WTC11 (cell line): ENCODE data around the gene NLGN1. TPM values are rescaled to one million over a fixed set of nuclear protein-coding genes. Genes with fewer than 3 reads are reported as not detected.

Experiments
- ATAC-seq: fragments of 200-7000 bp; cut with Tn5 transposase; 2 replicates; pipeline ENCODE4 v1.10.0; 2021; ENCODE audit warnings: mild to moderate bottlenecking, moderate library complexity
- CTCF ChIA-PET: fragments of 300-600 bp; sonication (Branson Sonifier 250); formaldehyde crosslinking; loops from one replicate; lab custom pipeline; 2021; ENCODE audit warnings: antibody characterized with exemption; lab: Charles Lee
- POLR2A ChIA-PET: fragments of 350-600 bp; sonication (Branson Sonifier 250); formaldehyde crosslinking; loops from one replicate; lab custom pipeline; 2021; ENCODE audit warnings: antibody characterized with exemption; lab: Charles Lee
- DNase-seq: peaks from one replicate; pipeline ENCODE4 v3.0.0; 2021; ENCODE audit warnings: low spot score
- H3K27ac Mint-ChIP-seq: 2 replicates; pipeline ENCODE4 v1.8.0; 2021; ENCODE audit warnings: mixed read lengths
- H3K27me3 Mint-ChIP-seq: 2 replicates; pipeline ENCODE4 v1.8.0; 2021; ENCODE audit warnings: low read depth, mild to moderate bottlenecking, moderate library complexity, mixed read lengths
- H3K36me3 Mint-ChIP-seq: 2 replicates; pipeline ENCODE4 v1.8.0; 2021; ENCODE audit warnings: mixed read lengths
- H3K4me1 Mint-ChIP-seq: 2 replicates; pipeline ENCODE4 v1.8.0; 2022; ENCODE audit warnings: mixed read lengths
- H3K4me3 Mint-ChIP-seq: 2 replicates; pipeline ENCODE4 v1.8.0; 2021; ENCODE audit warnings: mild to moderate bottlenecking, moderate library complexity, mixed read lengths
- H3K9me3 Mint-ChIP-seq: 2 replicates; pipeline ENCODE4 v1.8.0; 2021; ENCODE audit warnings: mixed read lengths
- CBFB ChIP-seq: sonication (generic); formaldehyde crosslinking; IDR thresholded peaks from 2 replicates; pipeline ENCODE4 v1.8.1; 2022; ENCODE audit warnings: mild to moderate bottlenecking, low read depth, missing genetic modification reagents
- E2F1 ChIP-seq: sonication (generic); formaldehyde crosslinking; IDR thresholded peaks from 2 replicates; pipeline ENCODE4 v1.8.0; 2022; ENCODE audit warnings: mild to moderate bottlenecking, missing genetic modification reagents
- FOXK1 ChIP-seq: sonication (generic); formaldehyde crosslinking; IDR thresholded peaks from 2 replicates; pipeline ENCODE4 v1.8.0; 2022; ENCODE audit warnings: mild to moderate bottlenecking, moderate library complexity, missing genetic modification reagents
- HMGXB4 ChIP-seq: sonication (generic); formaldehyde crosslinking; IDR thresholded peaks from 2 replicates; pipeline ENCODE4 v1.8.1; 2023; ENCODE audit warnings: mild to moderate bottlenecking, moderate library complexity, missing genetic modification reagents
- IRF2 ChIP-seq: sonication (generic); formaldehyde crosslinking; IDR thresholded peaks from 2 replicates; pipeline ENCODE4 v1.8.0; 2022; ENCODE audit warnings: low read depth, missing genetic modification reagents, borderline replicate concordance
- OVOL2 ChIP-seq: fragments of 250-450 bp; sonication (Bioruptor Pico); IDR thresholded peaks from 2 replicates; pipeline ENCODE4 v1.9.0; 2021; ENCODE audit warnings: mild to moderate bottlenecking, borderline replicate concordance
- PRDM15 ChIP-seq: sonication (generic); formaldehyde crosslinking; IDR thresholded peaks from 2 replicates; pipeline ENCODE4 v1.8.0; 2022; ENCODE audit warnings: missing genetic modification reagents
- PRRX2 ChIP-seq: fragments of 250-450 bp; sonication (Bioruptor Pico); IDR thresholded peaks from 2 replicates; pipeline ENCODE4 v1.8.0; 2021; ENCODE audit warnings: mild to moderate bottlenecking
- RELA ChIP-seq: sonication (generic); formaldehyde crosslinking; IDR thresholded peaks from 2 replicates; pipeline ENCODE4 v1.8.1; 2022; ENCODE audit warnings: missing genetic modification reagents, mild to moderate bottlenecking, borderline replicate concordance
- SOX15 ChIP-seq: fragments of 250-450 bp; sonication (Bioruptor Pico); IDR thresholded peaks from 2 replicates; pipeline ENCODE4 v1.9.0; 2021; ENCODE audit warnings: mild to moderate bottlenecking
- SP1 ChIP-seq: sonication (generic); formaldehyde crosslinking; conservative IDR thresholded peaks from 2 replicates; pipeline ENCODE4 v1.8.1; 2022; ENCODE audit warnings: missing genetic modification reagents
- ZNF232 ChIP-seq: sonication (generic); formaldehyde crosslinking; IDR thresholded peaks from 2 replicates; pipeline ENCODE4 v1.8.0; 2022; ENCODE audit warnings: mild to moderate bottlenecking, missing genetic modification reagents
- ZNF263 ChIP-seq: sonication (generic); formaldehyde crosslinking; IDR thresholded peaks from 2 replicates; pipeline ENCODE4 v1.8.1; 2022; ENCODE audit warnings: low read depth, mild to moderate bottlenecking, moderate library complexity, missing genetic modification reagents
- ZNF317 ChIP-seq: sonication (generic); formaldehyde crosslinking; IDR thresholded peaks from 2 replicates; pipeline ENCODE4 v1.8.1; 2023; ENCODE audit warnings: low read depth, mild to moderate bottlenecking, moderate library complexity, missing genetic modification reagents, borderline replicate concordance
- ZNF396 ChIP-seq: fragments of 250-450 bp; sonication (Bioruptor Pico); IDR thresholded peaks from 2 replicates; pipeline ENCODE4 v1.8.0; 2021; ENCODE audit warnings: mild to moderate bottlenecking, moderate library complexity, borderline replicate concordance
- ZNF416 ChIP-seq: fragments of 250-450 bp; sonication (Bioruptor Pico); IDR thresholded peaks from 2 replicates; pipeline ENCODE4 v1.9.0; 2021; ENCODE audit warnings: mild to moderate bottlenecking, inconsistent platforms
- total RNA-seq: library from RNA; stranded (reverse); gene quantifications from 3 replicates; pipeline ENCODE4 v1.2.3, GENCODE V29; 2021
- TF ChIP-seq, protein P1 (sequence below): sonication (generic); formaldehyde crosslinking; IDR thresholded peaks from 2 replicates; pipeline ENCODE4 v1.8.1; 2022; ENCODE audit warnings: low read depth, missing genetic modification reagents, borderline replicate concordance
- TF ChIP-seq, protein P2 (sequence below): sonication (generic); formaldehyde crosslinking; IDR thresholded peaks from 2 replicates; pipeline ENCODE4 v1.8.1; 2022; ENCODE audit warnings: mild to moderate bottlenecking, moderate library complexity, missing genetic modification reagents
- TF ChIP-seq, protein P3 (sequence below): sonication (generic); formaldehyde crosslinking; IDR thresholded peaks from 2 replicates; pipeline ENCODE4 v1.8.1; 2023; ENCODE audit warnings: mild to moderate bottlenecking, missing genetic modification reagents
- TF ChIP-seq, protein P4 (sequence below): sonication (generic); formaldehyde crosslinking; IDR thresholded peaks from 2 replicates; pipeline ENCODE4 v1.8.0; 2023; ENCODE audit warnings: missing genetic modification reagents, mild to moderate bottlenecking, borderline replicate concordance

NLGN1 gene
- total RNA-seq, 1 experiment from 2014 or later: 12.4 TPM

DNA sequence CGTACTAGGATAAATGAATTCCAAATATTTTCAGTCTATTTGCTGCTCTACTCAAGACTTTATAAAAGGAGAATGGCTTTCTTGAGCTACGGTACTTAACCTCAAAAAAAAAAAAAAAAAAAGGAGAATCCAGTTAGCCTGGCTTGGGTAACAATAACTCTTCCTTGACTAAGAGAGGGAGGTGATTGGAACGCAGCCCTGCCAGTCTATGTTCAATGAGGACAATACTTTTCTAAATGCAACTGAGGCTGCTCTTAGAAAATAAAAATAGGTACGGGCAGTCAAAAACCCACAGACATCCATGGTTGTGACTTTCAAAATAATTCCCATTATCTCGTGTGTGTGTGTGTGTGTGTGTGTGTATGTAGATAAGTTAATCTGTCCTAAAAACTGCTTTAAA, 799.9 kb downstream of the NLGN1 start:
- H3K27me3 Mint-ChIP-seq: no peaks in the 10 kb centered on the region
- no peak overlapping the region for H3K4me3 Mint-ChIP-seq
- no peaks in the 10 kb centered on the region for H3K36me3 Mint-ChIP-seq
- no peak for ATAC-seq
- TF ChIP-seq HMGXB4 (CRISPR knock-in tag) (no peak), E2F1 (CRISPR knock-in tag) (no peak), ZNF317 (CRISPR knock-in tag) (no peak), OVOL2 (CRISPR knock-in tag) (no peak), ZNF416 (CRISPR knock-in tag) (no peak), ZNF263 (CRISPR knock-in tag) (no peak), IRF2 (CRISPR knock-in tag) (no peak), FOXK1 (CRISPR knock-in tag) (no peak), SP1 (CRISPR knock-in tag) (no peak), PRRX2 (CRISPR knock-in tag) (no peak), RELA (no peak), ZNF232 (CRISPR knock-in tag) (no peak), PRDM15 (CRISPR knock-in tag) (no peak), SOX15 (CRISPR knock-in tag) (no peak), CBFB (CRISPR knock-in tag) (no peak), ZNF396 (CRISPR knock-in tag) (no peak)
- TF ChIP-seq, protein P1, sequence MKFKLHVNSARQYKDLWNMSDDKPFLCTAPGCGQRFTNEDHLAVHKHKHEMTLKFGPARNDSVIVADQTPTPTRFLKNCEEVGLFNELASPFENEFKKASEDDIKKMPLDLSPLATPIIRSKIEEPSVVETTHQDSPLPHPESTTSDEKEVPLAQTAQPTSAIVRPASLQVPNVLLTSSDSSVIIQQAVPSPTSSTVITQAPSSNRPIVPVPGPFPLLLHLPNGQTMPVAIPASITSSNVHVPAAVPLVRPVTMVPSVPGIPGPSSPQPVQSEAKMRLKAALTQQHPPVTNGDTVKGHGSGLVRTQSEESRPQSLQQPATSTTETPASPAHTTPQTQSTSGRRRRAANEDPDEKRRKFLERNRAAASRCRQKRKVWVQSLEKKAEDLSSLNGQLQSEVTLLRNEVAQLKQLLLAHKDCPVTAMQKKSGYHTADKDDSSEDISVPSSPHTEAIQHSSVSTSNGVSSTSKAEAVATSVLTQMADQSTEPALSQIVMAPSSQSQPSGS: no peak
- TF ChIP-seq, protein P2, sequence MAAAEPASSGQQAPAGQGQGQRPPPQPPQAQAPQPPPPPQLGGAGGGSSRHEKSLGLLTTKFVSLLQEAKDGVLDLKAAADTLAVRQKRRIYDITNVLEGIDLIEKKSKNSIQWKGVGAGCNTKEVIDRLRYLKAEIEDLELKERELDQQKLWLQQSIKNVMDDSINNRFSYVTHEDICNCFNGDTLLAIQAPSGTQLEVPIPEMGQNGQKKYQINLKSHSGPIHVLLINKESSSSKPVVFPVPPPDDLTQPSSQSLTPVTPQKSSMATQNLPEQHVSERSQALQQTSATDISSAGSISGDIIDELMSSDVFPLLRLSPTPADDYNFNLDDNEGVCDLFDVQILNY (CRISPR knock-in tag): no peak
- TF ChIP-seq, protein P3, sequence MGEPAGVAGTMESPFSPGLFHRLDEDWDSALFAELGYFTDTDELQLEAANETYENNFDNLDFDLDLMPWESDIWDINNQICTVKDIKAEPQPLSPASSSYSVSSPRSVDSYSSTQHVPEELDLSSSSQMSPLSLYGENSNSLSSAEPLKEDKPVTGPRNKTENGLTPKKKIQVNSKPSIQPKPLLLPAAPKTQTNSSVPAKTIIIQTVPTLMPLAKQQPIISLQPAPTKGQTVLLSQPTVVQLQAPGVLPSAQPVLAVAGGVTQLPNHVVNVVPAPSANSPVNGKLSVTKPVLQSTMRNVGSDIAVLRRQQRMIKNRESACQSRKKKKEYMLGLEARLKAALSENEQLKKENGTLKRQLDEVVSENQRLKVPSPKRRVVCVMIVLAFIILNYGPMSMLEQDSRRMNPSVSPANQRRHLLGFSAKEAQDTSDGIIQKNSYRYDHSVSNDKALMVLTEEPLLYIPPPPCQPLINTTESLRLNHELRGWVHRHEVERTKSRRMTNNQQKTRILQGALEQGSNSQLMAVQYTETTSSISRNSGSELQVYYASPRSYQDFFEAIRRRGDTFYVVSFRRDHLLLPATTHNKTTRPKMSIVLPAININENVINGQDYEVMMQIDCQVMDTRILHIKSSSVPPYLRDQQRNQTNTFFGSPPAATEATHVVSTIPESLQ (CRISPR knock-in tag): no peak
- TF ChIP-seq, protein P4, sequence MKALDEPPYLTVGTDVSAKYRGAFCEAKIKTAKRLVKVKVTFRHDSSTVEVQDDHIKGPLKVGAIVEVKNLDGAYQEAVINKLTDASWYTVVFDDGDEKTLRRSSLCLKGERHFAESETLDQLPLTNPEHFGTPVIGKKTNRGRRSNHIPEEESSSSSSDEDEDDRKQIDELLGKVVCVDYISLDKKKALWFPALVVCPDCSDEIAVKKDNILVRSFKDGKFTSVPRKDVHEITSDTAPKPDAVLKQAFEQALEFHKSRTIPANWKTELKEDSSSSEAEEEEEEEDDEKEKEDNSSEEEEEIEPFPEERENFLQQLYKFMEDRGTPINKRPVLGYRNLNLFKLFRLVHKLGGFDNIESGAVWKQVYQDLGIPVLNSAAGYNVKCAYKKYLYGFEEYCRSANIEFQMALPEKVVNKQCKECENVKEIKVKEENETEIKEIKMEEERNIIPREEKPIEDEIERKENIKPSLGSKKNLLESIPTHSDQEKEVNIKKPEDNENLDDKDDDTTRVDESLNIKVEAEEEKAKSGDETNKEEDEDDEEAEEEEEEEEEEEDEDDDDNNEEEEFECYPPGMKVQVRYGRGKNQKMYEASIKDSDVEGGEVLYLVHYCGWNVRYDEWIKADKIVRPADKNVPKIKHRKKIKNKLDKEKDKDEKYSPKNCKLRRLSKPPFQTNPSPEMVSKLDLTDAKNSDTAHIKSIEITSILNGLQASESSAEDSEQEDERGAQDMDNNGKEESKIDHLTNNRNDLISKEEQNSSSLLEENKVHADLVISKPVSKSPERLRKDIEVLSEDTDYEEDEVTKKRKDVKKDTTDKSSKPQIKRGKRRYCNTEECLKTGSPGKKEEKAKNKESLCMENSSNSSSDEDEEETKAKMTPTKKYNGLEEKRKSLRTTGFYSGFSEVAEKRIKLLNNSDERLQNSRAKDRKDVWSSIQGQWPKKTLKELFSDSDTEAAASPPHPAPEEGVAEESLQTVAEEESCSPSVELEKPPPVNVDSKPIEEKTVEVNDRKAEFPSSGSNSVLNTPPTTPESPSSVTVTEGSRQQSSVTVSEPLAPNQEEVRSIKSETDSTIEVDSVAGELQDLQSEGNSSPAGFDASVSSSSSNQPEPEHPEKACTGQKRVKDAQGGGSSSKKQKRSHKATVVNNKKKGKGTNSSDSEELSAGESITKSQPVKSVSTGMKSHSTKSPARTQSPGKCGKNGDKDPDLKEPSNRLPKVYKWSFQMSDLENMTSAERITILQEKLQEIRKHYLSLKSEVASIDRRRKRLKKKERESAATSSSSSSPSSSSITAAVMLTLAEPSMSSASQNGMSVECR (CRISPR knock-in tag): no peak
- no peaks in the 10 kb centered on the region for H3K9me3 Mint-ChIP-seq
- H3K27ac Mint-ChIP-seq: no peak overlapping the region
- no peak for DNase-seq
- POLR2A ChIA-PET: no interaction called here
- peaks cover 24% of the 10 kb centered on the region for H3K4me1 Mint-ChIP-seq
- CTCF ChIA-PET: no interaction called here
